CD4-positive, alpha-beta T cell treated with Interleukin-21 for 1 hour (primary cell): ENCODE measurements around the gene ZEB1.
"Not testable (repeated sequence)": the region's sequence is repeated elsewhere in the genome, so short reads cannot be mapped to it uniquely, and the experiment has no call there.

Experiments
- DNase-seq: peaks from one replicate; pipeline ENCODE4 v3.0.0-alpha.2; 2020

ZEB1 gene

GRCh38 chr10:31319602-31320549, 860 bp downstream of the ZEB1 start:
- DNase-seq = peak; percentile 55

- DNase-seq = peak; percentile 21
Observed at GRCh38 chr10:31320550-31321211, 1.7 kb downstream of the ZEB1 start.

- peak; percentile 65 for DNase-seq
Observed at GRCh38 chr10:31321396-31321941, 2.5 kb downstream of the ZEB1 start.

- DNase-seq = peak; percentile 47
Observed at GRCh38 chr10:31322647-31323046, 3.6 kb downstream of the ZEB1 start.

GRCh38 chr10:31340343-31340742, 21.3 kb downstream of the ZEB1 start:
- no peak for DNase-seq

- DNase-seq = no peak
Observed at GRCh38 chr10:31341552-31341951, 22.5 kb downstream of the ZEB1 start.

GRCh38 chr10:31343009-31343408, 24.0 kb downstream of the ZEB1 start:
- no peak for DNase-seq

- no peak for DNase-seq
Observed at GRCh38 chr10:31343551-31343950, 24.5 kb downstream of the ZEB1 start.

- no peak for DNase-seq
Observed at GRCh38 chr10:31345886-31346285, 26.9 kb downstream of the ZEB1 start.

- DNase-seq = no peak
Observed at GRCh38 chr10:31346953-31347352, 27.9 kb downstream of the ZEB1 start.

GRCh38 chr10:31347705-31348104, 28.7 kb downstream of the ZEB1 start:
- DNase-seq = no peak

GRCh38 chr10:31350891-31351290, 31.9 kb downstream of the ZEB1 start:
- DNase-seq = no peak

- no peak for DNase-seq
Observed at GRCh38 chr10:31352436-31353226, 33.6 kb downstream of the ZEB1 start.

GRCh38 chr10:31353574-31353973, 34.6 kb downstream of the ZEB1 start:
- peak; percentile 36 for DNase-seq

GRCh38 chr10:31358688-31359330, 39.8 kb downstream of the ZEB1 start:
- DNase-seq = no peak

- no peak for DNase-seq
Observed at GRCh38 chr10:31359979-31360378, 41.0 kb downstream of the ZEB1 start.

GRCh38 chr10:31361475-31361874, 42.5 kb downstream of the ZEB1 start:
- DNase-seq = not testable (repeated sequence)

- DNase-seq = no peak
Observed at GRCh38 chr10:31362023-31362641, 43.1 kb downstream of the ZEB1 start.

- DNase-seq = not testable (repeated sequence)
Observed at GRCh38 chr10:31363696-31364095, 44.7 kb downstream of the ZEB1 start.

- DNase-seq = not testable (repeated sequence)
Observed at GRCh38 chr10:31364238-31364637, 45.2 kb downstream of the ZEB1 start.

GRCh38 chr10:31366703-31367102, 47.7 kb downstream of the ZEB1 start:
- DNase-seq = no peak

GRCh38 chr10:31368724-31369123, 49.7 kb downstream of the ZEB1 start:
- DNase-seq = no peak
